GM23338 (cell line): ENCODE data around the gene IFITM5. TPM values are rescaled to one million over a fixed set of nuclear protein-coding genes. Genes with fewer than 3 reads are reported as not detected.

Experiments
- ATAC-seq: fragments of 200-7000 bp; cut with Tn5 transposase; 3 replicates; pipeline ENCODE4 v1.9.1; 2020
- DNase-seq: peaks from one replicate; pipeline ENCODE4 v3.0.0-alpha.2; 2015; ENCODE audit warnings: low spot score
- H2AFZ ChIP-seq: fragments of 200-600 bp; sonication (generic); 2 replicates; pipeline ENCODE4 v1.8.0; 2016; ENCODE audit warnings: antibody characterized with exemption, mild to moderate bottlenecking, moderate library complexity
- H3F3A ChIP-seq: fragments of 200-600 bp; sonication (generic); replicated peaks from 2 replicates; pipeline ENCODE4 v1.8.0; 2017; ENCODE audit warnings: antibody characterized with exemption, mixed run types, low read depth
- H3K27ac ChIP-seq: fragments of 200-600 bp; sonication (generic); 2 replicates; pipeline ENCODE4 v1.6.1; 2016; ENCODE audit warnings: low read depth
- H3K27me3 ChIP-seq: fragments of 200-600 bp; sonication (generic); 2 replicates; pipeline ENCODE4 v1.8.0; 2016; ENCODE audit warnings: mild to moderate bottlenecking, mixed run types, moderate library complexity; ENCODE audit not compliant: insufficient read depth
- H3K36me3 ChIP-seq: fragments of 200-600 bp; sonication (generic); 2 replicates; pipeline ENCODE4 v1.8.0; 2016; ENCODE audit warnings: mild to moderate bottlenecking; ENCODE audit not compliant: insufficient read depth
- H3K4me1 ChIP-seq: fragments of 200-600 bp; sonication (generic); 2 replicates; pipeline ENCODE4 v1.8.0; 2016; ENCODE audit warnings: mild to moderate bottlenecking, moderate library complexity; ENCODE audit not compliant: insufficient read depth
- H3K4me2 ChIP-seq: fragments of 200-600 bp; sonication (generic); 2 replicates; pipeline ENCODE4 v1.7.1; 2017; ENCODE audit warnings: mixed run types
- H3K4me3 ChIP-seq: fragments of 200-600 bp; sonication (generic); 2 replicates; pipeline ENCODE4 v1.6.1; 2016; ENCODE audit warnings: mixed run types
- H3K79me2 ChIP-seq: fragments of 200-600 bp; sonication (generic); replicated peaks from 2 replicates; pipeline ENCODE4 v1.8.0; 2017; ENCODE audit warnings: mild to moderate bottlenecking; ENCODE audit not compliant: insufficient read depth
- H3K9me2 ChIP-seq: fragments of 200-600 bp; sonication (generic); 2 replicates; pipeline ENCODE4 v1.8.0; 2017; ENCODE audit not compliant: insufficient read depth
- H4K20me1 ChIP-seq: fragments of 200-600 bp; sonication (generic); replicated peaks from 2 replicates; pipeline ENCODE4 v1.8.0; 2017; ENCODE audit warnings: mild to moderate bottlenecking; ENCODE audit not compliant: insufficient read depth
- H3K27ac Mint-ChIP-seq: 2 replicates; pipeline ENCODE4 v1.8.0; 2020; ENCODE audit warnings: inconsistent platforms, mild to moderate bottlenecking, moderate library complexity, mixed read lengths
- H3K27me3 Mint-ChIP-seq: 3 replicates; pipeline ENCODE4 v1.8.0; 2022; ENCODE audit warnings: low read depth, mild to moderate bottlenecking, moderate library complexity, mixed read lengths, inconsistent platforms; ENCODE audit not compliant: insufficient read depth, poor library complexity
- H3K36me3 Mint-ChIP-seq: 3 replicates; pipeline ENCODE4 v1.8.0; 2021; ENCODE audit warnings: low read depth, mild to moderate bottlenecking, inconsistent platforms, moderate library complexity, mixed read lengths
- H3K4me1 Mint-ChIP-seq: 3 replicates; pipeline ENCODE4 v1.8.0; 2020; ENCODE audit warnings: mild to moderate bottlenecking, inconsistent platforms, mixed read lengths
- H3K4me3 Mint-ChIP-seq: 3 replicates; pipeline ENCODE4 v1.8.0; 2021; ENCODE audit warnings: moderate library complexity, mild to moderate bottlenecking, inconsistent platforms, mixed read lengths
- H3K9me3 Mint-ChIP-seq: 3 replicates; pipeline ENCODE4 v1.8.0; 2020; ENCODE audit warnings: moderate library complexity, mild to moderate bottlenecking, inconsistent platforms, mixed read lengths
- CREB1 ChIP-seq: fragments of 250-450 bp; sonication (Bioruptor Pico); IDR thresholded peaks from 2 replicates; pipeline ENCODE4 v1.5.0; 2020; ENCODE audit warnings: low read depth, mild to moderate bottlenecking, moderate library complexity
- CTCF ChIP-seq, 2 experiments: fragments of 200-600 bp in 1 of 2; sonication (generic) in 1 of 2; conservative IDR thresholded peaks; 2 replicates each; pipeline versions ENCODE4 v1.5.1 to v1.6.1; 2016 to 2017; ENCODE audit warnings: antibody characterized with exemption in 2 of 2, low read depth in 2 of 2, mild to moderate bottlenecking in 2 of 2, moderate library complexity in 1 of 2
- ETS1 ChIP-seq: IDR thresholded peaks from 2 replicates; pipeline ENCODE4 v1.6.1; 2016; ENCODE audit warnings: antibody characterized with exemption
- EZH2 ChIP-seq: fragments of 200-600 bp; sonication (generic); IDR thresholded peaks from one replicate; pipeline ENCODE4 v1.8.0; 2017; ENCODE audit warnings: antibody characterized with exemption, mild to moderate bottlenecking, low read depth; ENCODE audit not compliant: unreplicated experiment
- EZH2phosphoT487 ChIP-seq: fragments of 200-600 bp; sonication (generic); IDR thresholded peaks from one replicate; pipeline ENCODE4 v1.8.1; 2018; ENCODE audit warnings: antibody characterized with exemption; ENCODE audit not compliant: unreplicated experiment
- JUNB ChIP-seq: IDR thresholded peaks from one replicate; pipeline ENCODE4 v1.6.1; 2016; ENCODE audit warnings: antibody characterized with exemption; ENCODE audit not compliant: unreplicated experiment
- NANOG ChIP-seq: IDR thresholded peaks from 2 replicates; pipeline ENCODE4 v1.6.1; 2016; ENCODE audit warnings: antibody characterized with exemption, borderline replicate concordance
- POLR2AphosphoS5 ChIP-seq: IDR thresholded peaks from 2 replicates; pipeline ENCODE4 v1.6.1; 2016; ENCODE audit warnings: antibody characterized with exemption, low read depth
- STAT1 ChIP-seq: IDR thresholded peaks from one replicate; pipeline ENCODE4 v1.6.1; 2016; ENCODE audit warnings: antibody characterized with exemption; ENCODE audit not compliant: unreplicated experiment
- ZNF114 ChIP-seq: fragments of 250-450 bp; sonication (Bioruptor Pico); IDR thresholded peaks from 2 replicates; pipeline ENCODE4 v1.5.0; 2020; ENCODE audit warnings: mild to moderate bottlenecking, moderate library complexity
- ZNF331 ChIP-seq: fragments of 250-450 bp; sonication (Bioruptor Pico); IDR thresholded peaks from 2 replicates; pipeline ENCODE4 v1.5.0; 2020; ENCODE audit warnings: low read depth, mild to moderate bottlenecking, moderate library complexity
- ZNF462 ChIP-seq: fragments of 250-450 bp; sonication (Bioruptor Pico); IDR thresholded peaks from 2 replicates; pipeline ENCODE4 v1.5.0; 2020; ENCODE audit warnings: mild to moderate bottlenecking, moderate library complexity
- polyA plus RNA-seq: library from polyadenylated mRNA; unstranded; fragments of >200 nt; fragmentation: Nextera tagmentation; extraction: Ambion mirVana; gene quantifications from 2 replicates; pipeline ENCODE4 v1.2.1, GENCODE V29; 2016
- total RNA-seq: library from RNA; depleted of rRNA; stranded (reverse); fragments of >200 nt; shearing (Covaris generic); gene quantifications from 2 replicates; pipeline ENCODE4 v1.2.3, GENCODE V29; 2014
- TF ChIP-seq, protein P1 (sequence below): IDR thresholded peaks from one replicate; pipeline ENCODE4 v1.6.1; 2018; ENCODE audit warnings: antibody characterized with exemption; ENCODE audit not compliant: unreplicated experiment

IFITM5 gene
- total and polyA plus RNA-seq, 2 experiments from 2014 or later: not detected

DNA sequence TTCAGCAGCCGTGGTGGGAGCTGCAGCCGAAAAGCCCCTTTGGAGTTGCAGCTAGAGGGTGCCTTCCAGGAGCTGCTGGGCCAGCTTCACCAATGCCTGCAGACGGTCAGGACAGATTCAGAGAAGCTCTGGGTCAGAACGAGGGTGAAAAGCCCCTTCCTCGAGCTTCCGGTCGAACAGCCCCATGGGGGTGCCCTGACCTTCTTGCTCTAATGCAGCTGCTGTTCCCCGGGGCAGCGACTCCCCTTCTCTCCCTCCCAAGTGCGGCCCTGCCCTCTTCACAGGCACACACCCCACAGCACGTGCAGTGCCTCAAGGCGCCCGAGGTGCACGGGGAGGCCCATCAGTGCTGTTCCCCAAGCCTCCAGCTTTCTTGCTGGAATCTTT lies 31.0 kb upstream of the IFITM5 start:
- Mint-ChIP-seq H3K27me3 (peaks cover 20% of the 10 kb centered on the region), H3K4me1 (peaks cover 39% of the 10 kb centered on the region), H3K36me3 (peaks cover 16% of the 10 kb centered on the region; the same call in 2 of the 3 replicates), H3K27ac (no peak overlapping the region), H3K4me3 (no peak overlapping the region), H3K9me3 (peaks cover 13% of the 10 kb centered on the region)
- Histone ChIP-seq H3K4me3 (no peak overlapping the region), H3F3A (0 out of 2 replicates have a peak, but pooled peaks cover 14% of the 10 kb centered on the region), H3K27ac (no peak overlapping the region), H3K36me3 (no peaks in the 10 kb centered on the region; the same call in 1 of the 2 replicates), H3K4me1 (peaks cover 17% of the 10 kb centered on the region), H2AFZ (no peak overlapping the region), H4K20me1 (no peaks in the 10 kb centered on the region), H3K9me2 (no peaks in the 10 kb centered on the region), H3K27me3 (no peaks in the 10 kb centered on the region), H3K79me2 (no peaks in the 10 kb centered on the region), H3K4me2 (no peak overlapping the region)
- ATAC-seq: no peak
- TF ChIP-seq ETS1 (no peak), STAT1 (no peak), EZH2phosphoT487 (no peak), EZH2 (no peak), ZNF462 (CRISPR knock-in tag) (no peak), ZNF331 (CRISPR knock-in tag) (no peak), CREB1 (CRISPR knock-in tag) (no peak), NANOG (no peak), POLR2AphosphoS5 (no peak), CTCF (conservative IDR thresholded peaks at IDR 0.05; ENCODE audit: low read depth in 2 of 2) (no peak), ZNF114 (CRISPR knock-in tag) (no peak), JUNB (no peak)
- TF ChIP-seq, protein P1, sequence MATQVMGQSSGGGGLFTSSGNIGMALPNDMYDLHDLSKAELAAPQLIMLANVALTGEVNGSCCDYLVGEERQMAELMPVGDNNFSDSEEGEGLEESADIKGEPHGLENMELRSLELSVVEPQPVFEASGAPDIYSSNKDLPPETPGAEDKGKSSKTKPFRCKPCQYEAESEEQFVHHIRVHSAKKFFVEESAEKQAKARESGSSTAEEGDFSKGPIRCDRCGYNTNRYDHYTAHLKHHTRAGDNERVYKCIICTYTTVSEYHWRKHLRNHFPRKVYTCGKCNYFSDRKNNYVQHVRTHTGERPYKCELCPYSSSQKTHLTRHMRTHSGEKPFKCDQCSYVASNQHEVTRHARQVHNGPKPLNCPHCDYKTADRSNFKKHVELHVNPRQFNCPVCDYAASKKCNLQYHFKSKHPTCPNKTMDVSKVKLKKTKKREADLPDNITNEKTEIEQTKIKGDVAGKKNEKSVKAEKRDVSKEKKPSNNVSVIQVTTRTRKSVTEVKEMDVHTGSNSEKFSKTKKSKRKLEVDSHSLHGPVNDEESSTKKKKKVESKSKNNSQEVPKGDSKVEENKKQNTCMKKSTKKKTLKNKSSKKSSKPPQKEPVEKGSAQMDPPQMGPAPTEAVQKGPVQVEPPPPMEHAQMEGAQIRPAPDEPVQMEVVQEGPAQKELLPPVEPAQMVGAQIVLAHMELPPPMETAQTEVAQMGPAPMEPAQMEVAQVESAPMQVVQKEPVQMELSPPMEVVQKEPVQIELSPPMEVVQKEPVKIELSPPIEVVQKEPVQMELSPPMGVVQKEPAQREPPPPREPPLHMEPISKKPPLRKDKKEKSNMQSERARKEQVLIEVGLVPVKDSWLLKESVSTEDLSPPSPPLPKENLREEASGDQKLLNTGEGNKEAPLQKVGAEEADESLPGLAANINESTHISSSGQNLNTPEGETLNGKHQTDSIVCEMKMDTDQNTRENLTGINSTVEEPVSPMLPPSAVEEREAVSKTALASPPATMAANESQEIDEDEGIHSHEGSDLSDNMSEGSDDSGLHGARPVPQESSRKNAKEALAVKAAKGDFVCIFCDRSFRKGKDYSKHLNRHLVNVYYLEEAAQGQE: no peak
- DNase-seq: no peak
